MCF 10A (cell line): ENCODE results near the gene SAMD13. TPM values are rescaled to one million over a fixed set of nuclear protein-coding genes. Genes with fewer than 3 reads are reported as not detected.

Experiments used
- BruUV-seq: library from RNA; stranded (reverse); fragments of 400-500 nt; replicated peaks from 2 replicates; lab custom pipeline; 2021; lab: Mats Ljungman, UMichigan
- CTCF ChIA-PET: fragments of 300-600 bp; sonication (Branson Sonifier 250); formaldehyde crosslinking; extraction: SDS; loops from one replicate; lab custom pipeline; 2021; ENCODE audit warnings: antibody characterized with exemption, inconsistent platforms; lab: Yijun Ruan, JAX
- POLR2A ChIA-PET: fragments of 300-600, 350-650 bp; sonication (Branson Sonifier 250); formaldehyde crosslinking; extraction: SDS; loops from one replicate; lab custom pipeline; 2020; ENCODE audit warnings: antibody characterized with exemption, inconsistent platforms; lab: Yijun Ruan, JAX
- DNase-seq: peaks from one replicate; pipeline ENCODE4 v3.0.0-alpha.2; 2018; ENCODE audit not compliant: unreplicated experiment
- H3K27ac Mint-ChIP-seq: one replicate; pipeline ENCODE4 v1.8.0; 2022; ENCODE audit warnings: mild to moderate bottlenecking, low read depth, mixed read lengths; ENCODE audit not compliant: unreplicated experiment
- H3K27me3 Mint-ChIP-seq: one replicate; pipeline ENCODE4 v1.8.0; 2022; ENCODE audit warnings: mixed read lengths; ENCODE audit not compliant: insufficient read depth, unreplicated experiment
- H3K36me3 Mint-ChIP-seq: one replicate; pipeline ENCODE4 v1.8.0; 2022; ENCODE audit warnings: mild to moderate bottlenecking, moderate library complexity, mixed read lengths; ENCODE audit not compliant: insufficient read depth, unreplicated experiment
- H3K4me1 Mint-ChIP-seq: one replicate; pipeline ENCODE4 v1.8.0; 2022; ENCODE audit warnings: mixed read lengths; ENCODE audit not compliant: insufficient read depth, unreplicated experiment
- H3K4me3 Mint-ChIP-seq: one replicate; pipeline ENCODE4 v1.8.0; 2022; ENCODE audit warnings: mild to moderate bottlenecking, moderate library complexity, mixed read lengths; ENCODE audit not compliant: unreplicated experiment
- H3K9me3 Mint-ChIP-seq: one replicate; pipeline ENCODE4 v1.8.0; 2022; ENCODE audit warnings: mixed read lengths; ENCODE audit not compliant: unreplicated experiment
- intact Hi-C: fragments of 100-400 bp; cut with micrococcal nuclease; formaldehyde crosslinking; loops from 2 replicates; pipeline ENCODE4 v1.14.1; 2022
- total RNA-seq: library from RNA; stranded (reverse); gene quantifications from 2 replicates; pipeline ENCODE4 v1.2.3, GENCODE V29; 2022
- TF ChIP-seq, protein P1 (sequence below): fragments of 200-600 bp; IDR thresholded peaks from one replicate; pipeline ENCODE4 v1.8.0; 2022; ENCODE audit warnings: antibody characterized with exemption, mild to moderate bottlenecking; ENCODE audit not compliant: unreplicated experiment

Gene SAMD13
- total RNA-seq, 1 experiment from 2014 or later: 1.3 TPM

- H3K4me3 Mint-ChIP-seq: no peak overlapping the region
- intact Hi-C loops: no loop called here
- POLR2A ChIA-PET: no interaction called here
Observed at GRCh38 chr1:84347271-84347931, 45.9 kb downstream of the SAMD13 start.

DNA sequence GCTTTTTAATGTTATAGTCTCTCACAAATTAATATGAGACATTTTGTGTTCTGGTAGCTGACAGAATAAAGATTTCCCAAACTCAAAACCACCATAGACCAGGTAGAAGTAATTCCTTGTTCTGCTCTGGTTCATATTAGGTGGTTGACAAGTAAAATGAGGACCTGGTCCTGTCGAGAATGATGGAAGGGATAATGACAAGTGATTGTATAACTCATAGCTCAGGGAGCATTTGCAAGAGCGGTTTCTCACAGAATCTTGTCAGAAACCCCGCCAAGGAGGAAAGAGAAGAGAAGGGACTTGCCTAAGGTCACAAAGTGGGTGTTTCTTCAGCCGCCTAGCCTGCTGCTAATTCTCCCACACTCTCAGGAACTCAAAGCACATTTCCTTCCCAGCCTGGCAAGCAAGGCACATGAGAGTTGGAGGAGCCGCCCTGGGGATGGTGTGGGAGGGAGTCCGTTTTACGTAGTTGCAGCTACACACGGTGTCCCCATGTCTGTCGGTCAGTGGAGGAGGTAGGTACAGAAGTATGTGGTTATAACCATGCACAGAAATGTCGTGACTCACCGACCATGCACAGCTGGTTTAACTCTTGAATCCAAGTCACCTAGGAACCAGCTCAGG, 46.5 kb downstream of the SAMD13 start:
- BruUV-seq: no TSS peak
- CTCF ChIA-PET: no interaction called here
- Mint-ChIP-seq H3K36me3 (no peaks in the 10 kb centered on the region), H3K9me3 (no peaks in the 10 kb centered on the region), H3K27ac (no peak overlapping the region), H3K4me3 (no peak overlapping the region), H3K27me3 (no peaks in the 10 kb centered on the region), H3K4me1 (peaks cover 12% of the 10 kb centered on the region)
- TF ChIP-seq, protein P1, sequence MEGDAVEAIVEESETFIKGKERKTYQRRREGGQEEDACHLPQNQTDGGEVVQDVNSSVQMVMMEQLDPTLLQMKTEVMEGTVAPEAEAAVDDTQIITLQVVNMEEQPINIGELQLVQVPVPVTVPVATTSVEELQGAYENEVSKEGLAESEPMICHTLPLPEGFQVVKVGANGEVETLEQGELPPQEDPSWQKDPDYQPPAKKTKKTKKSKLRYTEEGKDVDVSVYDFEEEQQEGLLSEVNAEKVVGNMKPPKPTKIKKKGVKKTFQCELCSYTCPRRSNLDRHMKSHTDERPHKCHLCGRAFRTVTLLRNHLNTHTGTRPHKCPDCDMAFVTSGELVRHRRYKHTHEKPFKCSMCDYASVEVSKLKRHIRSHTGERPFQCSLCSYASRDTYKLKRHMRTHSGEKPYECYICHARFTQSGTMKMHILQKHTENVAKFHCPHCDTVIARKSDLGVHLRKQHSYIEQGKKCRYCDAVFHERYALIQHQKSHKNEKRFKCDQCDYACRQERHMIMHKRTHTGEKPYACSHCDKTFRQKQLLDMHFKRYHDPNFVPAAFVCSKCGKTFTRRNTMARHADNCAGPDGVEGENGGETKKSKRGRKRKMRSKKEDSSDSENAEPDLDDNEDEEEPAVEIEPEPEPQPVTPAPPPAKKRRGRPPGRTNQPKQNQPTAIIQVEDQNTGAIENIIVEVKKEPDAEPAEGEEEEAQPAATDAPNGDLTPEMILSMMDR: no peak
- intact Hi-C loops: no loop called here
- DNase-seq: peak; percentile 63
- POLR2A ChIA-PET: no interaction called here

More at GRCh38 chr1:84347271-84347931, 45.9 kb downstream of the SAMD13 start:
- Mint-ChIP-seq H3K27me3 (no peaks in the 10 kb centered on the region), H3K36me3 (no peaks in the 10 kb centered on the region), H3K9me3 (no peaks in the 10 kb centered on the region), H3K27ac (no peak overlapping the region), H3K4me1 (peaks cover 12% of the 10 kb centered on the region)
- TF ChIP-seq, protein P1: no peak
- CTCF ChIA-PET: no interaction called here
- DNase-seq: no peak
- no TSS peak for BruUV-seq

DNA sequence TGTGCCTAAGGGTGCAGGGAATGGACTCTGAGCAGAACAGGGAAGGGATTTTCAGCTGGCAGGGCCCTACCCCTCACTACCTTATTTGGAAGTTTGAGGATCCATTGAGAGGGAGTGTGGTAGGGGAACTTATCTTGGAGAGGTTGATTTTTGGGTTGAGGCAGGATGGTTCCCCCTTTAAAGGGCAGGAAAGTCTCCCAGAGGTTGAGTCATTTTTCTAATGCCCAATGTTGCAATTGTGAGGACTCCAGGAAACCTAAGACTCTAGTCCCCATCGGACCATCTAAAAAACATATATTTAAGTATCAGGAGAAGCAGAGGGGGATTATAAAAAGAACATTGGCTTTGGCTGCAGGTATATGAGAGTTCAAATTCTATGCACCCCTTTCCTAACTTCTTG, 47.3 kb downstream of the SAMD13 start:
- no peak for DNase-seq
- peaks cover 14% of the 10 kb centered on the region for H3K4me1 Mint-ChIP-seq
- no peaks in the 10 kb centered on the region for H3K9me3 Mint-ChIP-seq
- no TSS peak for BruUV-seq
- intact Hi-C loops: no loop called here
- H3K4me3 Mint-ChIP-seq: no peak overlapping the region
- no peaks in the 10 kb centered on the region for H3K36me3 Mint-ChIP-seq
- no peak overlapping the region for H3K27ac Mint-ChIP-seq
- ChIA-PET CTCF (no interaction called here), POLR2A (no interaction called here)
- TF ChIP-seq, protein P1: no peak
- H3K27me3 Mint-ChIP-seq: no peaks in the 10 kb centered on the region

- intact Hi-C loops: no loop called here
- peaks cover 17% of the 10 kb centered on the region for H3K4me1 Mint-ChIP-seq
- DNase-seq: no peak
- no peaks in the 10 kb centered on the region for H3K36me3 Mint-ChIP-seq
- BruUV-seq: no TSS peak
- H3K4me3 Mint-ChIP-seq: no peak overlapping the region
- H3K27ac Mint-ChIP-seq: no peak overlapping the region
- CTCF ChIA-PET: interaction anchor here (0.6 to 0.7 kb wide), 2 partner anchors 39 to 170 kb away, joined by 3 read pairs; no protein-coding TSS in a partner anchor
- H3K9me3 Mint-ChIP-seq: no peaks in the 10 kb centered on the region
- no peaks in the 10 kb centered on the region for H3K27me3 Mint-ChIP-seq
- POLR2A ChIA-PET: no interaction called here
- TF ChIP-seq, protein P1: no peak
Observed at GRCh38 chr1:84350104-84350503, 48.6 kb downstream of the SAMD13 start.
